A673 (cell line): Measurements from ENCODE around the gene CCDC85A.

Source experiments
- EZH2 ChIP-seq: fragments of 200-600 bp; sonication (generic); IDR thresholded peaks from 2 replicates; pipeline ENCODE4 v1.6.1; 2017; ENCODE audit warnings: borderline replicate concordance, low read depth, mild to moderate bottlenecking, mixed read lengths, antibody characterized with exemption, low read length; ENCODE audit not compliant: poor library complexity, severe bottlenecking
- TF ChIP-seq, protein P1 (sequence below): fragments of 300-800, 200-600 bp; sonication (generic); conservative IDR thresholded peaks from 2 replicates; pipeline ENCODE4 v1.5.1; 2017; ENCODE audit warnings: low read depth, mild to moderate bottlenecking, antibody characterized with exemption, low read length, moderate library complexity, mixed read lengths

DNA sequence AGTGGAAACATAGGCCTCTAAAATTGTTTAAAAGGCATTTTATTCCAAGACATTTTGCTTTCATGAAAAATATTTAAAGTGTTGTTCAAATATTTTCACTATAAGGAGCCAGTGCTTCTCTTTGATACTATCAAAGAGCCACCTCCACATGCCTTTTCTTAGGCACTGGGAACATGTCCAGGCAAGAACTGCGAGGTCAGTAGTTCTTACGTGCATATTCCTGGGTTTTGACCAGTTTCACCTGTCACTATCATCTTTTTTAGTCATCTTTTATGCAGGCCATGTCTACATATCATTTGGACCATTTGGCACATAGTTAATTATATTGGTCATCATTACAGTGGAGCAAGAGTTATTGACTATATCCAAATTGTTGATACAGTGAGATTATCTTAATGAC lies 195.3 kb downstream of the CCDC85A start:
- no peak for TF ChIP-seq EZH2
- TF ChIP-seq, protein P1, sequence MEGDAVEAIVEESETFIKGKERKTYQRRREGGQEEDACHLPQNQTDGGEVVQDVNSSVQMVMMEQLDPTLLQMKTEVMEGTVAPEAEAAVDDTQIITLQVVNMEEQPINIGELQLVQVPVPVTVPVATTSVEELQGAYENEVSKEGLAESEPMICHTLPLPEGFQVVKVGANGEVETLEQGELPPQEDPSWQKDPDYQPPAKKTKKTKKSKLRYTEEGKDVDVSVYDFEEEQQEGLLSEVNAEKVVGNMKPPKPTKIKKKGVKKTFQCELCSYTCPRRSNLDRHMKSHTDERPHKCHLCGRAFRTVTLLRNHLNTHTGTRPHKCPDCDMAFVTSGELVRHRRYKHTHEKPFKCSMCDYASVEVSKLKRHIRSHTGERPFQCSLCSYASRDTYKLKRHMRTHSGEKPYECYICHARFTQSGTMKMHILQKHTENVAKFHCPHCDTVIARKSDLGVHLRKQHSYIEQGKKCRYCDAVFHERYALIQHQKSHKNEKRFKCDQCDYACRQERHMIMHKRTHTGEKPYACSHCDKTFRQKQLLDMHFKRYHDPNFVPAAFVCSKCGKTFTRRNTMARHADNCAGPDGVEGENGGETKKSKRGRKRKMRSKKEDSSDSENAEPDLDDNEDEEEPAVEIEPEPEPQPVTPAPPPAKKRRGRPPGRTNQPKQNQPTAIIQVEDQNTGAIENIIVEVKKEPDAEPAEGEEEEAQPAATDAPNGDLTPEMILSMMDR, result no peak
